ENCODE measurements around the gene MYO18B.
A peak's percentile ranks its signal among the peaks of the same experiment; 100 is the strongest.

MYO18B gene

DNA sequence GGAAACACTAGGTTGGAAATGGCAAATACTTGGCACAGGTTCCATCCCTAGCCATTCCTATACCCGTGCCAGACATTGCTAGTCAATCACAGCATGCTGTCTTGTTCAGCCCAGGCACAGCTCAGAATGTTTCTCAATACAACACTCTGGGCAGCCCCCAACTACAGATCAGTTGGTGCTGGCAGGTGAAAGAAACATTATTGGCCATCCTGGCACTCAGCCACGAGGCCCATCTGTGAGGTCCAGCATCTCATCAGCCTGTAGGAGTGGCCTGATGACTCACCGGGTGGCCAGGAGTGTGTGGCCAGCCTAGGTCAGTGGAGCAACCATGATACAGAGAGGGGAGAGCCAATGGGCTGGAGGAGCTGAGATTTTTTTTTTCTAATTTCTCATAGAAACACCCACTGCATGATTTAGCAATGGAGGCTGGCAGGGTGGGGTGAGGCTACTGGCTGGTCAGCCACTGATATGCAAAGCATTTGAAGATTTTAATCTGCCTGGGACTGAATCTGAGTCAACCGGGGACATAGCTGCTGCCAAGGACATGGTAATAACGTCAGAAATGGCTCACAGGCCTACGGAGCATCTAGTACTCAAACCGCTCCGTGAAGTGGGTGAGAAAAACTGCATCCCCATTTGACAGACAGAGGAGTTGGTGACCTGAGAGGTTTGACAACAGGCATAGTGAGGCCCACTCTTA lies 5.4 kb downstream of the MYO18B start:
- FAIRE-seq: no peak

GRCh38 chr22:25748140-25748539 lies 6.2 kb downstream of the MYO18B start:
- DNase-seq (ENCODE audit: insufficient read length, low spot score) (no peak), FAIRE-seq (no peak)
- no peak for TF ChIP-seq POLR2AphosphoS5 (IDR thresholded peaks at IDR 0.05; ENCODE audit: low read depth, low read length)
- TF ChIP-seq POU2F2 (IDR thresholded peaks at IDR 0.05; ENCODE audit: low read depth, low read length): no peak
- TF ChIP-seq POLR2A (IDR thresholded peaks at IDR 0.05; ENCODE audit: low read depth, low read length): no peak
- TF ChIP-seq PAX5 (IDR thresholded peaks at IDR 0.05; ENCODE audit: insufficient read depth, low read length, severe bottlenecking): no peak
- TF ChIP-seq TAF1 (IDR thresholded peaks at IDR 0.05; ENCODE audit: low read depth, low read length): no peak
- TF ChIP-seq SPI1 (IDR thresholded peaks at IDR 0.05; ENCODE audit: low read depth, low read length): no peak

More for the DNA sequence above, 5.4 kb downstream of the MYO18B start:
- TF ChIP-seq TAF1 (IDR thresholded peaks at IDR 0.05; ENCODE audit: low read depth, low read length): no peak
- no peak for TF ChIP-seq POLR2A (IDR thresholded peaks at IDR 0.05; ENCODE audit: low read depth, low read length)
- TF ChIP-seq POU2F2 (IDR thresholded peaks at IDR 0.05; ENCODE audit: low read depth, low read length): no peak
- TF ChIP-seq SPI1 (IDR thresholded peaks at IDR 0.05; ENCODE audit: low read depth, low read length): no peak
- TF ChIP-seq PAX5 (IDR thresholded peaks at IDR 0.05; ENCODE audit: insufficient read depth, low read length, severe bottlenecking): no peak
- TF ChIP-seq POLR2AphosphoS5 (IDR thresholded peaks at IDR 0.05; ENCODE audit: low read depth, low read length): no peak
- DNase-seq (ENCODE audit: insufficient read length, low spot score): no peak

GRCh38 chr22:25748704-25749103 lies 6.7 kb downstream of the MYO18B start:
- no peak for TF ChIP-seq POU2F2 (IDR thresholded peaks at IDR 0.05; ENCODE audit: low read depth, low read length)
- no peak for TF ChIP-seq PAX5 (IDR thresholded peaks at IDR 0.05; ENCODE audit: insufficient read depth, low read length, severe bottlenecking)
- no peak for TF ChIP-seq POLR2AphosphoS5 (IDR thresholded peaks at IDR 0.05; ENCODE audit: low read depth, low read length)
- TF ChIP-seq TAF1 (IDR thresholded peaks at IDR 0.05; ENCODE audit: low read depth, low read length): no peak
- TF ChIP-seq POLR2A (IDR thresholded peaks at IDR 0.05; ENCODE audit: low read depth, low read length): no peak
- no peak for TF ChIP-seq SPI1 (IDR thresholded peaks at IDR 0.05; ENCODE audit: low read depth, low read length)
- no peak for DNase-seq (ENCODE audit: insufficient read length, low spot score)
- no peak for FAIRE-seq

DNA sequence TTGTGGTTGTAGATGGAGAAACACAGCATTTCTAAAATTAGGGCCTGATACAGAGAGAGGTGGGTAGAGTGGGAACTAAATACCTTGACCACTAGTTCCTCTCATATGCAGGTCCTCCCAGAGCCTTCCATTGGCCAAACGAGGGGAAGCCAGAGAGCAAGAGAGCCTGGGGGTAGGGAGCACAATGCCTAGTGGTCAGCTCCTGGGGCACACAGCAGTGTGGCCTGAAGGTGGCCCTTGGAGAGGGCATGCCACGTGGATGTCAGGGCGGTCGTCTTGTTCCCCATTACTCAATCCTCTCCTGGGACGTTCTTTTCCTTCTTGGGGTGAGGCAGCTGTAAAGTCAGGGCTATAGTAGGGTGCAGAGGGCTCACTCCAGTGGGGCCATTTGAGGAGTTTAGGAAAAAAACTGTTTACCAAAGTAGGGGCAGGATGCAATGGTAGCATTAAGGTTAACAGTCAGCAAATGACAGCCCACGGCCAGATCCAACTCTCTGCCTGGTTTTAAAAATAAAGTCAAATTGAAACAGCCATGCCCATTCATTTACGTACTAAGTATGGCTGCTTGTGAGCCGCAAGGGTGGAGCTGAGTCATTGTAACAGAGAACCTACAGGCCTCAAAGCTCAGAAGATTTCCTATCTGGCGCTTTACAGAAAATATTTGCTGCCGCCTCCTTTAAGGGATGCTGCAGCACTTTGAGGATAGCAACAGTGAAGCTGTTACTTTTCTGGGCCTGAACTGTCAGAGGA lies 7.6 kb downstream of the MYO18B start:
- DNase-seq (ENCODE audit: insufficient read length, low spot score): no peak
- TF ChIP-seq POLR2A (IDR thresholded peaks at IDR 0.05; ENCODE audit: low read depth, low read length) (no peak), TAF1 (IDR thresholded peaks at IDR 0.05; ENCODE audit: low read depth, low read length) (0 out of 2 replicates have a peak, but pooled peaks have one; percentile 16), PAX5 (IDR thresholded peaks at IDR 0.05; ENCODE audit: insufficient read depth, low read length, severe bottlenecking) (no peak), POLR2AphosphoS5 (IDR thresholded peaks at IDR 0.05; ENCODE audit: low read depth, low read length) (no peak), POU2F2 (IDR thresholded peaks at IDR 0.05; ENCODE audit: low read depth, low read length) (0 out of 2 replicates have a peak, but pooled peaks have one; percentile 10), SPI1 (IDR thresholded peaks at IDR 0.05; ENCODE audit: low read depth, low read length) (no peak; the same call in 1 of the 2 replicates)
- no peak for FAIRE-seq

- FAIRE-seq: no peak
- TF ChIP-seq SPI1 (IDR thresholded peaks at IDR 0.05; ENCODE audit: low read depth, low read length): no peak
- no peak for TF ChIP-seq POLR2A (IDR thresholded peaks at IDR 0.05; ENCODE audit: low read depth, low read length)
- TF ChIP-seq POLR2AphosphoS5 (IDR thresholded peaks at IDR 0.05; ENCODE audit: low read depth, low read length): no peak
- TF ChIP-seq POU2F2 (IDR thresholded peaks at IDR 0.05; ENCODE audit: low read depth, low read length): no peak
- TF ChIP-seq PAX5 (IDR thresholded peaks at IDR 0.05; ENCODE audit: insufficient read depth, low read length, severe bottlenecking): no peak
- TF ChIP-seq TAF1 (IDR thresholded peaks at IDR 0.05; ENCODE audit: low read depth, low read length): no peak
- no peak for DNase-seq (ENCODE audit: insufficient read length, low spot score)
Observed at GRCh38 chr22:25750569-25751173, 8.7 kb downstream of the MYO18B start.

DNA sequence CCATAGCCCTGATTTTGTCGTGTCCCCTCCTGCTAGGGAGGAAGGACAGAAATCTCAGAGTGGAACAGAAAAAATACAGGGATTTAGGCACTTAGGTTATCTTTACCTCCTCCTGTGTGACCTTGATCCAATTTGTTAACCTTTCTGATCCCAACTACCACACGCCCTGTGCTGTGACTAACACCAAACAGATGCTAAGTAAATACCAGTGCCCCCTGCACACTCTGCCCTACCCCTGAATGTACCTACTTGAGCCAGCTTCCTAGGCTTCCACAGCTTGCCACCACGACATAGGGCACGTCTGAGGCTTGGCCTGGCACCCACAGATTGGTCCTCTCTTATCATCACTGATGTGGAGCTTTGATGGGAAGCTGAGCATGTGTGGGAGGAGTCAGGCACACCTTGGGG lies 9.2 kb downstream of the MYO18B start:
- FAIRE-seq (no peak), DNase-seq (ENCODE audit: insufficient read length, low spot score) (no peak)
- no peak for TF ChIP-seq POLR2A (IDR thresholded peaks at IDR 0.05; ENCODE audit: low read depth, low read length)
- TF ChIP-seq POLR2AphosphoS5 (IDR thresholded peaks at IDR 0.05; ENCODE audit: low read depth, low read length): no peak
- no peak for TF ChIP-seq TAF1 (IDR thresholded peaks at IDR 0.05; ENCODE audit: low read depth, low read length)
- TF ChIP-seq SPI1 (IDR thresholded peaks at IDR 0.05; ENCODE audit: low read depth, low read length): no peak
- no peak for TF ChIP-seq PAX5 (IDR thresholded peaks at IDR 0.05; ENCODE audit: insufficient read depth, low read length, severe bottlenecking)
- TF ChIP-seq POU2F2 (IDR thresholded peaks at IDR 0.05; ENCODE audit: low read depth, low read length): no peak

- TF ChIP-seq POU2F2 (IDR thresholded peaks at IDR 0.05; ENCODE audit: low read depth, low read length): no peak
- no peak for TF ChIP-seq POLR2AphosphoS5 (IDR thresholded peaks at IDR 0.05; ENCODE audit: low read depth, low read length)
- no peak for TF ChIP-seq POLR2A (IDR thresholded peaks at IDR 0.05; ENCODE audit: low read depth, low read length)
- TF ChIP-seq TAF1 (IDR thresholded peaks at IDR 0.05; ENCODE audit: low read depth, low read length): no peak
- no peak for TF ChIP-seq PAX5 (IDR thresholded peaks at IDR 0.05; ENCODE audit: insufficient read depth, low read length, severe bottlenecking)
- no peak for TF ChIP-seq SPI1 (IDR thresholded peaks at IDR 0.05; ENCODE audit: low read depth, low read length)
- no peak for FAIRE-seq
Observed at GRCh38 chr22:25752615-25753214, 10.7 kb downstream of the MYO18B start.

DNA sequence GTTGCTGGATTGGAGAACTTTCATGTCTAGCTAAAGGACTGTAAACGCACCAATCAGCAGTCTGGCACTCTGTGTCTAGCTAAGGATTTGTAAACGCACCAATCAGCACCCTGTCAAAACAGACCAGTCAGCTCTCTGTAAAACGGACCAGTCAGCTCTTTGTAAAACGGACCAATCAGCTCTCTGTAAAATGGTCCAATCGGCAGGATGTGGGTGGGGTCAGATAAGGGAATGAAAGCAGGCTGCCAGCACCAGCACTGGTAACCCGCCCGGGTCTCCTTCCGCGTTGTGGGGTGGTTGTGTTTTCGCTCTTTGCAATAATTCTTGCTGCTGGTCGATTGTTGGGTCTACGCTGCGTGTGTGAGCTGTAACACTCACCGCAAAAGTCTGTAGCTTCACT lies 11.3 kb downstream of the MYO18B start:
- FAIRE-seq (no peak), DNase-seq (ENCODE audit: insufficient read length, low spot score) (no peak)
- TF ChIP-seq SPI1 (IDR thresholded peaks at IDR 0.05; ENCODE audit: low read depth, low read length) (no peak), POU2F2 (IDR thresholded peaks at IDR 0.05; ENCODE audit: low read depth, low read length) (no peak), POLR2AphosphoS5 (IDR thresholded peaks at IDR 0.05; ENCODE audit: low read depth, low read length) (no peak), TAF1 (IDR thresholded peaks at IDR 0.05; ENCODE audit: low read depth, low read length) (no peak), PAX5 (IDR thresholded peaks at IDR 0.05; ENCODE audit: insufficient read depth, low read length, severe bottlenecking) (no peak), POLR2A (IDR thresholded peaks at IDR 0.05; ENCODE audit: low read depth, low read length) (no peak)

More at GRCh38 chr22:25752615-25753214, 10.7 kb downstream of the MYO18B start:
- no peak for DNase-seq (ENCODE audit: insufficient read length, low spot score)
